Activated CD4-positive, alpha-beta T cell treated with anti-CD3 and anti-CD28 coated beads, Interleukin-10, Interleukin-2, amounts not matched to agents 100 ng/mL and 50 ng/mL, durations not matched to agents 16 hours and 8 hours (primary cell): Measurements from ENCODE around the gene CRAT.

ENCODE experiments used
- DNase-seq: peaks from one replicate; pipeline ENCODE4 v3.0.0-alpha.2; 2020

Gene CRAT

DNA sequence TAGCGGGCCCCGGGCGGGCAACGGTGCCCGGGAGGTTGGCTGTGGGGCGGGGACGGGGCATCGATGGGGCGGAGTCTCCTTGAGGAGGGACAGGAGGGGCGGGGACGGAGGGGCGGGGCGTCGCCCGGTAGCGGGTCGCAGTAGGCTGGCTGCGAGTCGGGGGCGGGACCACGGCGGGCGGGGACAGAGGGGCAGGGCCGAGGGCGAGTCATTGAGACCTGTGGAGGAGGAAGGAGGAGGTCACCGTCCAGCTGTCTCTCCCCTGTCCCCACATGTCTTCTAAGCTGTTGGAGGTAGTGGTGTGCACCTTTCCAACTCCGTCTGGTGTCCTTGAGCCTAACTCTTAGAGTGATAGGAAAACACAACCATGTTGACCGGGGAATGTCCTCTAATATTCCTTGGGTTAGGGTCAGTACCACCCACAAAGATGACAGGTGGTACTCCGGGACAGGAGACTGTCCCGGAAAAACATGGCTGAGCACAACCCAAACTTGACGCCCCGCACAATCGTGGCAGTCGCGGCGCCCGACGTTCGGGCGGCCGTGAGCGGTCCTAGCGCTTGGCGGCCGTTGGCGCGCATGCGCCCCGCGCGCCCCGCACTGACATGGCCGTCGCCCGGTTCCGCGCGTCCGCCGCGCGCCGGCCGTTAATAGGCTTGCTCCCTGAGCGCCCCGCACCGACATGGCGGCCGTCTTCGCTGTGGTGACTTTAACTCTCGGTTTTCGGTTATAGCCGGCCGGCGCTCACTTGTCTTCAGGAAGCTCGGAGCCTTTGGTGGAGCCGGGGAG, at the start of gene CRAT, which contains the start of gene PTPA:
TSS of gene CRAT (minus strand) at position 54 of the 788 bp plus-strand sequence. CDS start 284 bp downstream, outside the sequence.
TSS of gene PTPA (plus strand) at position 676 of the 788 bp plus-strand sequence. CDS start 186 bp downstream, outside the sequence.
- peak; percentile 97 for DNase-seq

DNA sequence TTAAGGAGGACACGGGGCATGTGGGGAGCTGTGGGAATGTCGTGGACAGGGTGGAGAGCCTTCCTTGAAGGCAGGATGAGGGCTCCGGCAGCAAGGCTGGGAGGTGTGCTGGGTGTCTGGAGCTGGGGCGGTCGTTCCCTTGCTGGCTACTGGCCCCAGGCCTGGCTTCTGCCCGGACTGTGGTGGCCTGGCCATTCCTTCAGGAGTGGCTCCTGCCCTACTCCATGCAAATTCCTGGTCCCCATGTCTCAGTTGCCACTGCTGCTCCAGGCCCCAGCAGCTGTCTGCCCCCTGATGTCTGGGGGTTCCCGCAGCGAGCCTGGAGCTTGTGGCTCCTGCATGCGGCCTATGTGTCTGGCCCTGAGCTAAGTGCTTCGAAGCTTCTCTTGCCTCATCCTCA, 45.6 kb upstream of the CRAT start:
- DNase-seq, result no peak

- DNase-seq, result no peak
Observed at GRCh38 chr9:129154866-129155477, 44.4 kb upstream of the CRAT start.

DNA sequence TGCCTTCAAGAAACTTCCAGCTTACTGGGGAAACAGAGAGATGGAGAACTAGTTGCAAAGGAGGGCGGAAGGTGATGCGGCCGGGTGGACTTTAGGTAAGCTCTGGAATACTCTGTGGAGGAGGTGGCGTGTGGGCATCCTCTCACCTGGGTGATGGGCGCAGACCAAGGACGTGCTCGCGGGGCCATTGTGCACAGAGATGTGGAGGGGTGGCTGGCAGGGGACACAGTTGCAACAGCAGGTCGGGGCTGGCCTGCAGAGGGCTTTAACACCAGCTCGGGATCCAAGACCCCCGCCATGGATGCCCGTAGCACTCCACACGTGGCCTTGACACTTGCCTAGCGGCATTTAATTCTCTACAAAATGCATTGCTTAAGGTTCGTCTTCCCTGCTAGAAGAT, 40.9 kb upstream of the CRAT start:
- no peak for DNase-seq

DNA sequence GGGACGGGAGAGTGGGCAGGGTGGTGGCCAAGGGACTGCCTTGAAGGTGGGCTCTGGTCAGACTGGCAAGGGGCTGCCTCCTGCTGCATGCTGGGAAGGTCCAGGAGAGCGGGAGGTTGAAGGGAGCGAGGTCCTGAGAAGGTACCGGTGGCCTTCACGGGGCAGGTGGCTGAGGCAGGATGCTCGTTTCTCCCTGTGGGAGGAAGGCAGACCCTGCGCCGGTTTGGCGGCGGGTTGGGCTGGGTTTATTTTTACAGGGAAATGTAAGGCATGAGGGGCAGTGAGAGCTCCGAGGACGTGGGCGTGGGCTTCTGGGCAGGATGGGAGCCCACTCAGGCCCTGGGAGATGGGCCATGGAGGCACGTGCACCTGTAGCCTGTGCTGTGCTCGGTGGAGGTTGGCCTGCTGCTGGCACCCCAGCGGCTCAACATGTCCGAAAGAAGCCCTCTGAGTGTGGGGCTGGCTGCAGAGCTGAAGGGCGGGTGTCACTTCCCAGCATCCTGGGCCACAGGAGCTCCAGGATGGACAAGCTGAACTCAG, 40.1 kb upstream of the CRAT start:
- no peak for DNase-seq

- DNase-seq, result no peak
Observed at GRCh38 chr9:129150122-129150521, 39.5 kb upstream of the CRAT start.

- no peak for DNase-seq
Observed at GRCh38 chr9:129149442-129149841, 38.8 kb upstream of the CRAT start.

DNA sequence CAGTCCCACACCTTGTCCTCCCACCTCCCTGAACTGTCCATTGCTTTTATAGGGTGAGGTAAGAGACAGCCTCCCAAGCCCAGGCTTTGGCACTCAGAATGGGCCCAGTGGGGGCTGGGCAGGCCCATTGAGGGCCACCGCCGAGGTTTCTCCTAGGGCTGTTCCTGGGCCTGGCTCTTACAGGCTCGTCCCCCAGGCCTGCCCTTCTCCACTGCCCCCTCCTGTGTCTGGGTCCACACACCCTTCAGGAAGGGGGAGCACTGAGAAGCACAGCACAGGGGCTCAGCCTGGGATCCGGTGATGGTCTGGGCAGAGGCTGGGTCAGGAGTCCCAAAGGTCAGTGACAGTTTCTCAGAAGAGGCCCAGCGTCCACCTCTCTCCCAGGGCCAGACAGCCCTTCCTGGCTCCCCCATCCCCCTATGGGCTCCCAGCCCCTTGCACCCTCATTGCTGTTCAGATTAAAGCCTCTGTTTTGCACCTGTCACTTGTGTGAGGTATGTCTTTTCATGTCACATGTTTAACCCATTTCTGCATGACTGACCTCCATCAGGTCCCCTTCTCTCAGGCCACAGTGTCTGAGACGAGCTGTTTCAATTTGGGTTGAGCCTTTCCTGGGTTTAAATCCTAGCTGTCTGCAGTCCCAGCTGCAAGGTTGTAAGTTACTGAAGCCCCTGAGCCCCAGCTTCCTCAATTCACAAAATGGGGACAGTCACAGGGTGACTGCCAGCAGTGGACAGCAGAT, 38.0 kb upstream of the CRAT start:
- DNase-seq, result no peak

- no peak for DNase-seq
Observed at GRCh38 chr9:129146441-129146941, 35.9 kb upstream of the CRAT start.

- DNase-seq, result no peak
Observed at GRCh38 chr9:129145841-129146292, 35.3 kb upstream of the CRAT start.

GRCh38 chr9:129145316-129145715, 34.7 kb upstream of the CRAT start:
- DNase-seq, result no peak

GRCh38 chr9:129143031-129143927, 32.7 kb upstream of the CRAT start:
- DNase-seq, result peak; percentile 79

GRCh38 chr9:129142138-129142935, 31.7 kb upstream of the CRAT start:
- no peak for DNase-seq

GRCh38 chr9:129141066-129142041, 30.8 kb upstream of the CRAT start:
- DNase-seq, result peak; percentile 43

- DNase-seq, result peak; percentile 32
Observed at GRCh38 chr9:129140397-129141065, 29.9 kb upstream of the CRAT start.

- peak; percentile 95 for DNase-seq
Observed at GRCh38 chr9:129139993-129140396, 29.4 kb upstream of the CRAT start.

DNA sequence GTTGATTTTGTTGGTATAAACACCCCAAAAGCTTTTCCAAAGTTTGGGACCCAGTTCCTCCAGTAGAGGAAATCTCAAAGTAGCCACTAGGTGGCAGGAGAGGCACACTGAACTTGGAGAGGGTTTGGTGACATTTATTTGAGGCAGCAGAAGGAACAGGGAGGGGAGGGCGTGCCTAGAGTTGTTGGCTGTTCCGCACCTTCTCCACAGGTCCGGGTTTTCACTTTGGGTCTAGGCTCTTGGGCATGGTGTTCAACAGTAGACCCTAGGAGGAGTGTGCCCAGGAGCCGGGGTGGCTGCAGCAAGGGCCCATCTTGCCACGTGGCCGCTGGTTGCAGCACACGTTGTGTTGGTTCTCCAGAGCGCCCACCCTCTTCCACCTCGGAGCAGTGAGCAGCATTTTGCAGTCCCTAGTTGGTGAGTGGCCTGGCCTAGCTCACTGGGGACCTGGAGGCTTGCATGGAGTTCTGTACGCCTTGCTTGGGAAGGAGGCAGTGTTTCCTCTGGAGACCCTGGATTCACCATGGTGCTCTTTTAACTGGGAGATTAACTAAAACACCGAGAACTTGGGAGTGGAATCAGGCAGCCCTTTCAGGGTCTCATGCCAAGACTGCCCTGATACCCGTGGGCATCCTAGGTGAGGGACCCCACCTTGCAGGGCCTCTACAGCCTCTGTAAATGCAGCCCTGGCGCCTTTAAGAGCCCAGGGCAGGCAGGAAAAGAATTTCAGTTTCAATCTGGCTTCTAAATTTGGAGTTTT, 28.8 kb upstream of the CRAT start:
- DNase-seq, result peak; percentile 89

DNA sequence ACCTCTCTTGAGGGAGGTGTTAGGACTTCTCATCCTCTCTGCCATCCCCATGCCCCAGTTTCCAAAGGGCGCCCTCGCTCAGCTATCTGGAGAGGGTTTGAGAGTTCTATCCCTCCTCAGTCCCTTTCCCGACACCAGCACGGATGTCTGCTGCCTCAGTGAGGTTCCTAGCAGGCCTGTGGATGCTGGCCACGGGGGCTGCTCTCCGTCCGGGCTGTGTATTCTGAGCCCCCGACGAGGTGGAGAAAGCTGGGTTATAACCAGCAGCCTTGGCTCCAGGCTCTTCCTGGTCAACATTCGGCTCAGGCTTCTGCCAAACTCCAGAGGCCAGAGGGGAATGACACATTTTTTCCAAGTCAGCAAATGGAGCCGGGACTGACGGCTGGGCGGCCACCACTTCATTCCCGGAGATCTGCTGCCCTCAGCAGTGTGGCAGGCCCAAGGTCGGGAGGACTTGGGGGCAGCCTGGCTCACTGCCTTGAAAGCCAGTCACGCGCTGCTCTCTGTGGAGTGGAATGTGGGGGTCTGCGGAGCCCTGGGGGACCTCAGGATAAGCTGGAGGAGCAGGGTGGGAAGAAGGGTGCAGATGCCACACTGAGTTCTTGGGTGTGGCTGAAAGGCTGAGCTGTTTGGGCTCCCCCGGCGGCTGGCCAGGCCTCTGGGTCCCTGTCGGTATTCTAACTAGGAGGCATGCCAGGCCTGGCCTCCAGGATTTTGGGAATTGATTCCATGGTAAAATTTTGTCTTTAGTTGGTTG, 28.1 kb upstream of the CRAT start:
- DNase-seq, result no peak
